CD4-positive, alpha-beta memory T cell (primary cell): ENCODE data around the gene TMBIM1. TPM values are rescaled to one million over a fixed set of nuclear protein-coding genes. Genes with fewer than 3 reads are reported as not detected.
A peak's percentile ranks its signal among the peaks of the same experiment; 100 is the strongest.

Source experiments
- CTCF ChIA-PET: fragments of 350-600 bp; sonication (Branson Sonifier 250); formaldehyde crosslinking; loops from one replicate; lab custom pipeline; 2021; ENCODE audit warnings: inconsistent platforms; ENCODE audit not compliant: partially characterized antibody; lab: Charles Lee
- POLR2A ChIA-PET: fragments of 350-600 bp; sonication (Branson Sonifier 250); formaldehyde crosslinking; loops from one replicate; lab custom pipeline; 2021; ENCODE audit not compliant: partially characterized antibody; lab: Charles Lee
- DNase-seq, 5 donors: peaks; one replicate each; pipeline versions ENCODE4 v3.0.0 to v3.0.0-alpha.2; 2020 to 2022; ENCODE audit warnings: mixed read lengths in 1 of 5
- H3K27ac ChIP-seq: one replicate; pipeline ENCODE4 v1.7.0; 2013; ENCODE audit warnings: low read depth, low read length
- H3K27me3 ChIP-seq: 2 replicates; pipeline ENCODE4 v1.7.0; 2013; ENCODE audit warnings: mild to moderate bottlenecking, low read length, moderate library complexity; ENCODE audit not compliant: insufficient read depth
- H3K36me3 ChIP-seq: 2 replicates; pipeline ENCODE4 v1.7.0; 2013; ENCODE audit warnings: mild to moderate bottlenecking, low read length, moderate library complexity; ENCODE audit not compliant: insufficient read depth
- H3K4me1 ChIP-seq: 2 replicates; pipeline ENCODE4 v1.7.0; 2013; ENCODE audit warnings: mild to moderate bottlenecking, low read length, moderate library complexity; ENCODE audit not compliant: insufficient read depth
- H3K4me3 ChIP-seq, 2 donors: one replicate each; pipeline ENCODE4 v1.7.0; 2013; ENCODE audit warnings: low read length in 2 of 2, mild to moderate bottlenecking in 1 of 2
- H3K9me3 ChIP-seq, 2 donors: one replicate each; pipeline ENCODE4 v1.7.0; 2013; ENCODE audit warnings: low read length in 2 of 2, control low read depth in 1 of 2; ENCODE audit not compliant: control insufficient read depth in 1 of 2
- H3K27ac Mint-ChIP-seq, 7 donors: one replicate each; pipeline ENCODE4 v1.8.0; 2020 to 2021; ENCODE audit warnings: mixed read lengths in 7 of 7, mild to moderate bottlenecking in 6 of 7, inconsistent platforms in 3 of 7, moderate library complexity in 3 of 7
- H3K27me3 Mint-ChIP-seq, 2 donors: one replicate each; pipeline ENCODE4 v1.8.0; 2020 to 2021; ENCODE audit warnings: mixed read lengths in 2 of 2
- H3K36me3 Mint-ChIP-seq, 2 donors: one replicate each; pipeline ENCODE4 v1.8.0; 2020 to 2021; ENCODE audit warnings: mixed read lengths in 2 of 2, inconsistent platforms in 1 of 2, mild to moderate bottlenecking in 1 of 2
- H3K4me1 Mint-ChIP-seq, 4 donors: one replicate each; pipeline ENCODE4 v1.8.0; 2020 to 2021; ENCODE audit warnings: mixed read lengths in 4 of 4, mild to moderate bottlenecking in 1 of 4
- H3K4me3 Mint-ChIP-seq, 8 donors: one replicate each; pipeline ENCODE4 v1.8.0; 2020 to 2021; ENCODE audit warnings: mixed read lengths in 8 of 8, mild to moderate bottlenecking in 7 of 8, moderate library complexity in 6 of 8, inconsistent platforms in 3 of 8
- H3K9me3 Mint-ChIP-seq, 8 donors: one replicate each; pipeline ENCODE4 v1.8.0; 2020 to 2021; ENCODE audit warnings: mixed read lengths in 8 of 8, mild to moderate bottlenecking in 5 of 8, inconsistent platforms in 3 of 8, moderate library complexity in 1 of 8
- intact Hi-C: fragments of 100-400 bp; cut with micrococcal nuclease; formaldehyde crosslinking; loops from one replicate; pipeline ENCODE4 v1.15.1; 2023
- polyA plus RNA-seq, 2 donors: library from polyadenylated mRNA; unstranded; fragments of 300-500 nt; fragmentation: Illumina TruSeq; gene quantifications; one replicate each; pipeline ENCODE4 v1.2.3, GENCODE V29; 2021
- total RNA-seq, 2 experiments: library from RNA; stranded (reverse); gene quantifications; one replicate each; pipeline ENCODE4 v1.2.3, GENCODE V29; 2021

The TMBIM1 gene
- total RNA-seq, result 100 to 1,000 TPM; 140 to 144 TPM
- 100 to 1,000 TPM; 176 to 220 TPM for polyA plus RNA-seq

DNA sequence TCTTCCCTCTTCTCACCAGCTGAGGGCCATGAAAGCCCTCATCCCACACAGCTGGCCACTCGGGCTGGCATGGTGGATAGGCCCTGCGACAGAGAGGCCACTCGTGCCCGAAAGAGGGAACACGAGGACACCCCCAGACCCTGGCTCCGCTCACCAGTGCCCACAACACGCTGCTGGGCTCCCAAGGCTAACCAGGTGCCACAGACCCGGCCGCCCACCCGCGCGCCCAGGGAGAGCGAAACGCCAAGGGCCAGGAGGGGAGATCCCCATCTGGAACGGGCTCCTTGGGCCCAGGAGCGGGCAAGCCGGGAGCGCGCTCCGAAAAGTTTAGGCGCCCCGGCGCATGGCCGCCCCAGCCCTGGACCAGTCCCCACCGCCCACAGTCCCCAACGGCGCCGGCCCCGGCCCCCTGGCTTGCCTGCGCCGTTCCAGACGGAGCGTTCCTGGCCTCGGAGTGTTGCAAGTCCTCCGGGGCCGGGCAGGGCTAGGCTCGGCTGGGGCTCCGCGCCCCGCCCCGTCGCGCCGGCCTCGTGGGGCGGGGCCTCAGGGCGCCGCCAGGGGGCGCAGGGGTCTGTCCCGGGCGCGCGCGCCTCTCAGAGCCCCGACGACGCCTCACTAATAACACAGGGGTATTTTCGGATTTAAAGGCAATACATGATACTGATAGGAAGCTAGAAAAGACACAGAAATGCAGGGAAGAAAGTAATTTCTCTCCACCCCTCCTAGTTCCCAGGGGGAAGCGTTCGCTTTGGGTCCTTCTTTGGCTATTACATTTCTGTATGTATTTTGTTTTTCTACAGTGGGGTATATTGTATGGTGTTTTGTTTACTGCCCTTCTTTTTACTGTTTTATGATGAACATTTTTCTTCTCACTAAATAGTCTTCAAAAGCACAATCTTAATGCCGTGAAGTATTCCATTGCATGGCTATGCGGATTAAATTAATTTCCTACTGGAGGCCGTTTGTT, at the start of gene TMBIM1:
TMBIM1 (minus strand) TSS at position 456 of the 967 bp plus-strand sequence. CDS start 10,362 bp downstream, outside the sequence.
- Mint-ChIP-seq H3K36me3 (peaks cover 0 to 21% of the 10 kb centered on the region in 2 donors), H3K27ac (peak within 1 kb of the TSS; percentile 98 to 100 (median 99)), H3K27me3 (no peaks in the 10 kb centered on the region), H3K9me3 (no peaks in the 10 kb centered on the region), H3K4me1 (peaks cover 32 to 75% (median 51%) of the 10 kb centered on the region in 4 donors), H3K4me3 (peak within 1 kb of the TSS; percentile 90 to 97 (median 96))
- intact Hi-C loops, result loop anchor here (1.0 kb wide), 4 partner anchors 8 to 104 kb away; partner anchors contain the start of genes AAMP, CATIP and PNKD
- Histone ChIP-seq H3K27ac (peak within 1 kb of the TSS; percentile 94), H3K4me3 (peak within 1 kb of the TSS; percentile 74 to 78), H3K9me3 (no peaks in the 10 kb centered on the region), H3K36me3 (no peaks in the 10 kb centered on the region), H3K4me1 (peaks cover 56% of the 10 kb centered on the region), H3K27me3 (no peaks in the 10 kb centered on the region)
- ChIA-PET CTCF (interaction anchor here (0.6 to 20.1 kb wide), 19 partner anchors 10 to 354 kb away, joined by 3 to 446 read pairs (median 5); partner anchors contain the start of genes AAMP, CATIP and PNKD), POLR2A (interaction anchor here (0.8 to 11.2 kb wide), 10 partner anchors 10 to 114 kb away, joined by 3 to 176 read pairs (median 8); partner anchors contain the start of genes AAMP, CATIP, CTDSP1 and PNKD)
- peak; percentile 73 to 86 (median 83) for DNase-seq

DNA sequence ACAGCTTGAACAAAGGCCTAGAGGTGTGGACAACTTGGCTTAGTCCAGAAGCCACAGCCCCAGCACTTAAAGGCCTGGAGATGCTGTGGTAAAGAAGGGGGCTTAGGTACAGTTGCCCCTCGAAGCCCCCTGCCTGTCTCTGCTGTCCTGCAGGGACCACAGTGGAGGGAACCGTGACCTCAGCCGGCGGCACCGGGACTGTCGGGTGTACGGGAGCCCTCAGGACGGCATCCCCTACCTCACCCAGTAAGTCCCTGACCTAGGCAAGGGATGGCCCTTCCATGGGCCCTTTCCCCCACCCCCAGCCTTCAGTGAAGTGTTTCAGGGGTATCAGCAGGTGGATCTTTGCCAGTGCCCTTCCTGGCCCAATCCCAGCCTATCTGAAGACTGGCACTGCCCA, 49.1 kb upstream of the TMBIM1 start:
- no peak overlapping the region for H3K4me3 ChIP-seq
- POLR2A ChIA-PET, result no interaction called here
- H3K36me3 ChIP-seq, result no peaks in the 10 kb centered on the region
- intact Hi-C loops, result no loop called here
- DNase-seq, result no peak
- Mint-ChIP-seq H3K4me1 (peaks cover 0 to 2% (median 0%) of the 10 kb centered on the region in 4 donors), H3K27me3 (peaks cover 0 to 2% of the 10 kb centered on the region in 2 donors), H3K4me3 (no peak overlapping the region), H3K27ac (no peak overlapping the region), H3K9me3 (no peaks in the 10 kb centered on the region), H3K36me3 (no peaks in the 10 kb centered on the region)
- H3K27ac ChIP-seq, result no peak overlapping the region
- CTCF ChIA-PET, result interaction anchor here (1.0 kb wide), 1 partner anchor 15 kb away, joined by 3 read pairs; no protein-coding TSS in a partner anchor
- H3K9me3 ChIP-seq, result no peaks in the 10 kb centered on the region
- no peaks in the 10 kb centered on the region for H3K27me3 ChIP-seq
- H3K4me1 ChIP-seq, result no peaks in the 10 kb centered on the region

DNA sequence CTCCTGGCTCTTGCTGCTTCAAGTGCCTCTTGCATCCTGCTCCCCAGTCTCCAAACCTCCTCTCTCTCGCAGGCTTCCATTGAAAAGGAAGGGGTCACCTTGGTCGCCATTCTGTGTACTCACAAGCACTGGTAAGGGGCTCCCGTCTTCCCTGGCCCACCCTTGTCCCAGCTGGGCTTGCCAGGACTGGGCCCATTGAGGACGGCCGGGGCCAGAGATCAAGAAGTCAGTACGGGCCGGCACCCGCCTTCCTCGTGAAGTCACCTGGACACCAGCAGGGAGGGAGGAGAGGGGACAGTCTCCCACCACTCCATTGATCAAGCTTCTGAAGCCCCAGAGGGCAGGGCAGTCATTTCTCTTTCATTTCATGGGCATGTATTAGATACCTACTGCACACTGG, 48.4 kb upstream of the TMBIM1 start:
- Mint-ChIP-seq H3K4me3 (no peak overlapping the region), H3K36me3 (no peaks in the 10 kb centered on the region), H3K27ac (peak overlapping the region in 1 of 7 donors; percentile 23), H3K4me1 (peaks cover 0 to 2% (median 0%) of the 10 kb centered on the region in 4 donors), H3K27me3 (peaks cover 0 to 2% of the 10 kb centered on the region in 2 donors), H3K9me3 (no peaks in the 10 kb centered on the region)
- no peak for DNase-seq
- Histone ChIP-seq H3K9me3 (no peaks in the 10 kb centered on the region), H3K27me3 (no peaks in the 10 kb centered on the region), H3K27ac (no peak overlapping the region), H3K4me3 (no peak overlapping the region), H3K36me3 (no peaks in the 10 kb centered on the region), H3K4me1 (no peaks in the 10 kb centered on the region)
- intact Hi-C loops, result no loop called here
- CTCF ChIA-PET, result interaction anchor here (1.0 to 1.6 kb wide), 2 partner anchors 16 to 39 kb away, joined by 3 to 5 read pairs; no protein-coding TSS in a partner anchor
- POLR2A ChIA-PET, result no interaction called here

GRCh38 chr2:218334531-218334930, 42.2 kb upstream of the TMBIM1 start:
- H3K27ac Mint-ChIP-seq, result no peak overlapping the region
- H3K9me3 Mint-ChIP-seq, result no peaks in the 10 kb centered on the region
- no peaks in the 10 kb centered on the region for H3K36me3 ChIP-seq
- no peaks in the 10 kb centered on the region for H3K4me1 Mint-ChIP-seq
- no peaks in the 10 kb centered on the region for H3K4me1 ChIP-seq
- no peak for DNase-seq
- peaks cover 0 to 2% of the 10 kb centered on the region in 2 donors for H3K27me3 Mint-ChIP-seq
- intact Hi-C loops, result no loop called here
- H3K4me3 Mint-ChIP-seq, result no peak overlapping the region
- no peak overlapping the region for H3K27ac ChIP-seq
- H3K9me3 ChIP-seq, result no peaks in the 10 kb centered on the region
- H3K27me3 ChIP-seq, result no peaks in the 10 kb centered on the region
- no peaks in the 10 kb centered on the region for H3K36me3 Mint-ChIP-seq
- H3K4me3 ChIP-seq, result no peak overlapping the region
- CTCF ChIA-PET, result interaction anchor here (1.1 kb wide), 1 partner anchor 63 kb away, joined by 3 read pairs; no protein-coding TSS in a partner anchor
- POLR2A ChIA-PET, result no interaction called here

- peak overlapping the region in 2 of 7 donors; percentile 57 to 60 for H3K27ac Mint-ChIP-seq
- POLR2A ChIA-PET, result no interaction called here
These were observed 40.8 kb upstream of the TMBIM1 start for GRCh38 chr2:218332920-218333645.

DNA sequence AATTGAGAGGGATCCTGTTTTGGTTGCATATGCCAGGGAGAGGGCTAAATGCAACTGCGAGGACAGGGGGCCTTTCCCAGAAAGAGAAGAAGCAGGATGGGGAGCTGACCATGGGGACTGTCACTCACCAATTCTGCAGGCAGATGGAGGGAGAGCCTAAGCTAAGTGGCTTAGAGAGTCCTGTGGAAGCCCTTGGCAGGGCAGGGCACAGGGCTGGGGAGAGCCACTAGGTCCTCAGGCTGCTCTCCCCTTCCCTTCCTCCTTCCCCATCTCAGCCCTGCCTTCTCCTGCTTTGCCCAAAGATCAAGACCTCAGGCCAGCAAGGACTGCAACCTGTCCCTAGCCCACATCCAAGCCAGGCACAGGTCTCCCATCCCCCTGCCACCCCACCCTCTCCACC, 40.0 kb upstream of the TMBIM1 start:
- intact Hi-C loops, result no loop called here
- Histone ChIP-seq H3K36me3 (no peaks in the 10 kb centered on the region), H3K27me3 (no peaks in the 10 kb centered on the region), H3K4me3 (no peak overlapping the region), H3K9me3 (no peaks in the 10 kb centered on the region), H3K27ac (no peak overlapping the region), H3K4me1 (no peaks in the 10 kb centered on the region)
- DNase-seq, result no peak
- H3K27ac Mint-ChIP-seq, result peak overlapping the region in 1 of 7 donors; percentile 43
- H3K4me1 Mint-ChIP-seq, result peaks cover 0 to 4% (median 2%) of the 10 kb centered on the region in 4 donors
- no peaks in the 10 kb centered on the region for H3K9me3 Mint-ChIP-seq
- H3K4me3 Mint-ChIP-seq, result no peak overlapping the region
- H3K36me3 Mint-ChIP-seq, result no peaks in the 10 kb centered on the region
- H3K27me3 Mint-ChIP-seq, result peaks cover 0 to 2% of the 10 kb centered on the region in 2 donors
- CTCF ChIA-PET, result interaction anchor here (0.6 kb wide), 1 partner anchor 28 kb away, joined by 4 read pairs; no protein-coding TSS in a partner anchor
- POLR2A ChIA-PET, result no interaction called here

More at GRCh38 chr2:218332920-218333645, 40.8 kb upstream of the TMBIM1 start:
- Histone ChIP-seq H3K27ac (no peak overlapping the region), H3K36me3 (no peaks in the 10 kb centered on the region), H3K27me3 (no peaks in the 10 kb centered on the region), H3K9me3 (no peaks in the 10 kb centered on the region), H3K4me1 (no peaks in the 10 kb centered on the region), H3K4me3 (no peak overlapping the region)
- no peaks in the 10 kb centered on the region for H3K36me3 Mint-ChIP-seq
- peaks cover 0 to under 1% (median 0%) of the 10 kb centered on the region in 4 donors for H3K4me1 Mint-ChIP-seq
- intact Hi-C loops, result no loop called here
- DNase-seq, result no peak
- H3K4me3 Mint-ChIP-seq, result no peak overlapping the region
- no peaks in the 10 kb centered on the region for H3K9me3 Mint-ChIP-seq
- CTCF ChIA-PET, result no interaction called here
- peaks cover 0 to 2% of the 10 kb centered on the region in 2 donors for H3K27me3 Mint-ChIP-seq
